HepG2 (cell line): ENCODE measurements around the gene SLC9A5.

Experiments
- AFF4 ChIP-seq: sonication (generic); formaldehyde crosslinking; IDR thresholded peaks from 2 replicates; pipeline ENCODE4 v1.4.0; 2020; ENCODE audit warnings: missing genetic modification reagents
- AKAP8 ChIP-seq: sonication (generic); formaldehyde crosslinking; IDR thresholded peaks from 2 replicates; pipeline ENCODE4 v1.5.1; 2020; ENCODE audit warnings: mild to moderate bottlenecking, missing genetic modification reagents
- CTCF ChIP-seq: sonication (generic); formaldehyde crosslinking; IDR thresholded peaks from 2 replicates; pipeline ENCODE4 v1.5.0; 2020; ENCODE audit warnings: mild to moderate bottlenecking, missing genetic modification reagents, moderate library complexity
- KLF16 ChIP-seq, 2 experiments: sonication (generic) in 1 of 2; formaldehyde crosslinking in 1 of 2; IDR thresholded peaks; 2 replicates each; pipeline versions ENCODE4 v1.6.1 to v1.8.0; 2016 to 2023; ENCODE audit warnings: missing genetic modification reagents in 2 of 2, missing compliant biosample characterization in 1 of 2
- NBN ChIP-seq: fragments of 450-650 bp; conservative IDR thresholded peaks from 2 replicates; pipeline ENCODE4 v1.6.1; 2017
- PLSCR1 ChIP-seq: sonication (generic); formaldehyde crosslinking; IDR thresholded peaks from 2 replicates; pipeline ENCODE4 v1.5.0; 2020; ENCODE audit warnings: missing genetic modification reagents, mild to moderate bottlenecking, borderline replicate concordance
- TSC22D2 ChIP-seq: sonication (generic); formaldehyde crosslinking; IDR thresholded peaks from 2 replicates; pipeline ENCODE4 v1.5.1; 2020; ENCODE audit warnings: missing genetic modification reagents, mild to moderate bottlenecking, borderline replicate concordance
- ZBTB7A ChIP-seq: sonication (generic); formaldehyde crosslinking; IDR thresholded peaks from 2 replicates; pipeline ENCODE4 v1.8.0; 2022; ENCODE audit warnings: mild to moderate bottlenecking, missing genetic modification reagents
- ZKSCAN8 ChIP-seq: IDR thresholded peaks from 2 replicates; pipeline ENCODE4 v1.6.1; 2016; ENCODE audit warnings: borderline replicate concordance, missing genetic modification reagents, missing compliant biosample characterization
- ZNF121 ChIP-seq: sonication (generic); formaldehyde crosslinking; IDR thresholded peaks from 2 replicates; pipeline ENCODE4 v1.5.0; 2020; ENCODE audit warnings: mild to moderate bottlenecking, missing genetic modification reagents
- ZNF343 ChIP-seq: sonication (generic); formaldehyde crosslinking; IDR thresholded peaks from 2 replicates; pipeline ENCODE4 v1.4.0; 2020; ENCODE audit warnings: mild to moderate bottlenecking, missing genetic modification reagents

- TF ChIP-seq PLSCR1 (no peak), CTCF (CRISPR knock-in tag) (no peak), ZKSCAN8 (CRISPR knock-in tag) (no peak), ZNF121 (CRISPR knock-in tag) (no peak), TSC22D2 (CRISPR knock-in tag) (no peak), KLF16 (CRISPR knock-in tag; IDR thresholded peaks at IDR 0.05) (no peak), AFF4 (CRISPR knock-in tag) (no peak), NBN (no peak), ZBTB7A (CRISPR knock-in tag) (no peak), ZNF343 (CRISPR knock-in tag) (no peak), AKAP8 (CRISPR knock-in tag) (no peak)
Measured at GRCh38 chr16:67271446-67271845, 22.7 kb downstream of the SLC9A5 start.
